ENCODE results near the gene PNMA6E.

DNA sequence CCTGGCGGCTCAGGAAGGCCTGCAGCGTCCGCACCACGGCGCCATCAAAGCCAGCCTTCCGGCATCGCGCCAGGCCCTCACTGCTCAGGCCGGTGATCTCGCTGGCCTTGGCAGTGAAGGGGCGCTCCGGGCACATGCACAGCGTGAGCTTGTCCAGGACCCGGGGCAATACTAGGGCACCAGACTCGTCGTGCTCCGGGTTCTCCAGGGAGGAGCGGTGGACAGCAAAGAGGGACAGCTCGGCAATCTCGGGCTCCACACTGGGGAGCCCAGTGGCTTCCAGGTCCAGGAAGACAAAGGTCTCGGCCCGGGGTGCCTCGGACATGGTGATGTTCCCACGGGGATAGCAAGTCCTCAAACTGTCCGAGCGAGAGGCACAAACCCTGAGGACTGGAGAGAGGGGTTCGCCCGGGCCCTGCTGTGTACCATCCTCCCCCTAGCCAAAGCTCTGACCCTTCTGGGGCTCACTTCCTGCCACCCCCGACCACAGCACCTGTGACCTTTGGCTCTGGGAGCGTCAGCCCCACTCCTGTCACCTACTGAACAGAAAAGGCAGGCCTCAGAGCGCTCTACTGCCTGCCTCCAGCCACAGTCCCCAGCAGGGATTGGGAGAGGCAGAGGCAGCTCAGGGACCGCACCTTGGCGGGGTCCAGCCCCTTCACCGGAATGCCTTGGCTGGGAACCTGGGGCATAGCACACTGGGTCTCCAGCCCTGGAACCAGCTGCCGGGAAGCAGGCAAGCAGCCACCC, 44.1 kb upstream of the PNMA6E start:
- TF ChIP-seq, protein P1, sequence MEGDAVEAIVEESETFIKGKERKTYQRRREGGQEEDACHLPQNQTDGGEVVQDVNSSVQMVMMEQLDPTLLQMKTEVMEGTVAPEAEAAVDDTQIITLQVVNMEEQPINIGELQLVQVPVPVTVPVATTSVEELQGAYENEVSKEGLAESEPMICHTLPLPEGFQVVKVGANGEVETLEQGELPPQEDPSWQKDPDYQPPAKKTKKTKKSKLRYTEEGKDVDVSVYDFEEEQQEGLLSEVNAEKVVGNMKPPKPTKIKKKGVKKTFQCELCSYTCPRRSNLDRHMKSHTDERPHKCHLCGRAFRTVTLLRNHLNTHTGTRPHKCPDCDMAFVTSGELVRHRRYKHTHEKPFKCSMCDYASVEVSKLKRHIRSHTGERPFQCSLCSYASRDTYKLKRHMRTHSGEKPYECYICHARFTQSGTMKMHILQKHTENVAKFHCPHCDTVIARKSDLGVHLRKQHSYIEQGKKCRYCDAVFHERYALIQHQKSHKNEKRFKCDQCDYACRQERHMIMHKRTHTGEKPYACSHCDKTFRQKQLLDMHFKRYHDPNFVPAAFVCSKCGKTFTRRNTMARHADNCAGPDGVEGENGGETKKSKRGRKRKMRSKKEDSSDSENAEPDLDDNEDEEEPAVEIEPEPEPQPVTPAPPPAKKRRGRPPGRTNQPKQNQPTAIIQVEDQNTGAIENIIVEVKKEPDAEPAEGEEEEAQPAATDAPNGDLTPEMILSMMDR (IDR thresholded peaks at IDR 0.05): no peak
- no peak for TF ChIP-seq POLR2A (IDR thresholded peaks at IDR 0.05)
